MM.1S (cell line): Measurements from ENCODE around the gene ATP6V1F.

ENCODE experiments used
- EZH2 ChIP-seq: fragments of 300-600 bp; sonication (generic); optimal IDR thresholded peaks from 2 replicates; pipeline ENCODE3; 2017; ENCODE audit warnings: low read depth, mild to moderate bottlenecking, antibody characterized with exemption, low read length, mixed read lengths
- EZH2phosphoT487 ChIP-seq: fragments of 300-600 bp; sonication (generic); IDR thresholded peaks from 2 replicates; pipeline ENCODE4 v1.6.1; 2018; ENCODE audit warnings: antibody characterized with exemption, low read length
- TF ChIP-seq, protein P1 (sequence below): fragments of 300-600 bp; sonication (generic); IDR thresholded peaks from 2 replicates; pipeline ENCODE4 v1.5.1; 2016; ENCODE audit warnings: antibody characterized with exemption, low read length, mixed read lengths

DNA sequence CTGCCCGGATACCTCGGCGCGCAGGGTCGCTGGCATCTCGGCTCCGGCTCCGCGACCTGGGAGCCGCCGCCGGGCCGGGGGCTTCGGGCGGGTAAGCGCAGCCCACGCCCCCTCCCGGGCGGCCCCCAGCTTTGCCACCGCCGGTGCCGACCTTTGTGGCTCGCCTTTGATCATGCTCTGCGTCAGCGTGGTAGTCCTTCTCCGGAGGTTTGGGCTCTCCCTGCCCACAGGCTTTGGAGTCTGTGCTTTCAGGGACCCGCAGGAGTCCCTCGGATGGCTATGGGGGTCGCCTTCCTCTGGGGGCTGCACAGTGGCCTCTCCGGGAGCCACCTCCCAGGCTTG is 7.3 kb downstream of the ATP6V1F start:
- TF ChIP-seq EZH2phosphoT487 (no peak), EZH2 (no peak)
- TF ChIP-seq, protein P1, sequence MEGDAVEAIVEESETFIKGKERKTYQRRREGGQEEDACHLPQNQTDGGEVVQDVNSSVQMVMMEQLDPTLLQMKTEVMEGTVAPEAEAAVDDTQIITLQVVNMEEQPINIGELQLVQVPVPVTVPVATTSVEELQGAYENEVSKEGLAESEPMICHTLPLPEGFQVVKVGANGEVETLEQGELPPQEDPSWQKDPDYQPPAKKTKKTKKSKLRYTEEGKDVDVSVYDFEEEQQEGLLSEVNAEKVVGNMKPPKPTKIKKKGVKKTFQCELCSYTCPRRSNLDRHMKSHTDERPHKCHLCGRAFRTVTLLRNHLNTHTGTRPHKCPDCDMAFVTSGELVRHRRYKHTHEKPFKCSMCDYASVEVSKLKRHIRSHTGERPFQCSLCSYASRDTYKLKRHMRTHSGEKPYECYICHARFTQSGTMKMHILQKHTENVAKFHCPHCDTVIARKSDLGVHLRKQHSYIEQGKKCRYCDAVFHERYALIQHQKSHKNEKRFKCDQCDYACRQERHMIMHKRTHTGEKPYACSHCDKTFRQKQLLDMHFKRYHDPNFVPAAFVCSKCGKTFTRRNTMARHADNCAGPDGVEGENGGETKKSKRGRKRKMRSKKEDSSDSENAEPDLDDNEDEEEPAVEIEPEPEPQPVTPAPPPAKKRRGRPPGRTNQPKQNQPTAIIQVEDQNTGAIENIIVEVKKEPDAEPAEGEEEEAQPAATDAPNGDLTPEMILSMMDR: no peak
